GM12892 (cell line): ENCODE measurements around the gene NSDHL.

Experiments used
- POLR2A ChIP-seq: IDR thresholded peaks from 2 replicates; pipeline ENCODE4 v1.6.1; 2011; ENCODE audit warnings: low read depth, low read length, control low read depth
- POLR2AphosphoS5 ChIP-seq: IDR thresholded peaks from 2 replicates; pipeline ENCODE4 v1.6.1; 2011; ENCODE audit warnings: low read depth, low read length, control low read depth
- TAF1 ChIP-seq: IDR thresholded peaks from 2 replicates; pipeline ENCODE4 v1.6.1; 2011; ENCODE audit warnings: low read depth, mild to moderate bottlenecking, control low read depth, low read length, borderline replicate concordance

GRCh38 chrX:152907084-152907651, 76.3 kb downstream of the NSDHL start:
- TF ChIP-seq POLR2AphosphoS5 (no peak), TAF1 (no peak), POLR2A (no peak)
